KMS-11 (cell line): ENCODE results near the gene COL15A1.
A peak's percentile ranks its signal among the peaks of the same experiment; 100 is the strongest.

Experiments used
- H2AFZ ChIP-seq: fragments of 200-600 bp; sonication (generic); 2 replicates; pipeline ENCODE4 v1.6.1; 2016; ENCODE audit warnings: antibody characterized with exemption, mixed run types, low read depth
- H3K27ac ChIP-seq: fragments of 200-600 bp; sonication (generic); 2 replicates; pipeline ENCODE4 v1.6.1; 2016; ENCODE audit warnings: mild to moderate bottlenecking, mixed run types
- H3K27me3 ChIP-seq: fragments of 200-600 bp; sonication (generic); 2 replicates; pipeline ENCODE4 v1.6.1; 2017; ENCODE audit warnings: mild to moderate bottlenecking, low read depth, mixed run types, moderate library complexity; ENCODE audit not compliant: insufficient read depth
- H3K36me3 ChIP-seq: fragments of 200-600 bp; sonication (generic); 2 replicates; pipeline ENCODE4 v1.6.1; 2017; ENCODE audit warnings: mild to moderate bottlenecking, mixed run types; ENCODE audit not compliant: insufficient read depth
- H3K4me1 ChIP-seq: fragments of 200-600 bp; sonication (generic); 2 replicates; pipeline ENCODE4 v1.6.1; 2016; ENCODE audit warnings: mild to moderate bottlenecking, low read depth, mixed run types; ENCODE audit not compliant: poor library complexity, severe bottlenecking
- H3K4me2 ChIP-seq: fragments of 200-600 bp; sonication (generic); 2 replicates; pipeline ENCODE4 v1.7.0; 2016; ENCODE audit warnings: mild to moderate bottlenecking, mixed run types
- H3K4me3 ChIP-seq: fragments of 200-600 bp; sonication (generic); IDR thresholded peaks from 2 replicates; pipeline ENCODE4 v1.6.1; 2017; ENCODE audit warnings: low read depth, low read length, mixed read lengths; ENCODE audit not compliant: insufficient read depth
- H3K79me2 ChIP-seq: fragments of 200-600 bp; sonication (generic); 2 replicates; pipeline ENCODE4 v1.6.1; 2016; ENCODE audit warnings: low read depth, mixed run types; ENCODE audit not compliant: insufficient read depth
- H3K9ac ChIP-seq: fragments of 200-600 bp; sonication (generic); 2 replicates; pipeline ENCODE4 v1.6.1; 2016; ENCODE audit warnings: mild to moderate bottlenecking, mixed run types
- H4K20me1 ChIP-seq: fragments of 200-600 bp; sonication (generic); 2 replicates; pipeline ENCODE4 v1.6.1; 2016; ENCODE audit warnings: mild to moderate bottlenecking, mixed run types; ENCODE audit not compliant: insufficient read depth
- CTCF ChIP-seq: fragments of 200-600 bp; sonication (generic); conservative IDR thresholded peaks from 2 replicates; pipeline ENCODE4 v1.6.1; 2017; ENCODE audit warnings: low read depth, mild to moderate bottlenecking, antibody characterized with exemption, low read length, moderate library complexity, mixed read lengths

COL15A1 gene

GRCh38 chr9:99051851-99052250 is 108.1 kb downstream of the COL15A1 start:
- H3K27ac ChIP-seq: no peak overlapping the region
- no peak overlapping the region; the same call in 1 of the 2 replicates for H3K4me2 ChIP-seq
- H3K4me1 ChIP-seq: peaks cover 55% of the 10 kb centered on the region

GRCh38 chr9:99052815-99053715 is 109.4 kb downstream of the COL15A1 start:
- no peaks in the 10 kb centered on the region for H3K36me3 ChIP-seq
- no peaks in the 10 kb centered on the region for H4K20me1 ChIP-seq
- peaks cover 67% of the 10 kb centered on the region for H3K4me1 ChIP-seq
- H3K27me3 ChIP-seq: no peaks in the 10 kb centered on the region
- no peaks in the 10 kb centered on the region for H3K79me2 ChIP-seq
- peak overlapping the region; percentile 47; the same call in 1 of the 2 replicates for H2AFZ ChIP-seq
- H3K27ac ChIP-seq: peak overlapping the region; percentile 65
- H3K4me2 ChIP-seq: peak overlapping the region; percentile 98
- peak overlapping the region; percentile 26; the same call in 1 of the 2 replicates for H3K9ac ChIP-seq
- no peak overlapping the region for H3K4me3 ChIP-seq
- TF ChIP-seq CTCF: no peak

More at GRCh38 chr9:99051851-99052250, 108.1 kb downstream of the COL15A1 start:
- TF ChIP-seq CTCF: no peak
- H3K79me2 ChIP-seq: no peaks in the 10 kb centered on the region
- no peak overlapping the region for H3K9ac ChIP-seq
- no peak overlapping the region for H3K4me3 ChIP-seq
- H3K36me3 ChIP-seq: no peaks in the 10 kb centered on the region
- no peaks in the 10 kb centered on the region for H4K20me1 ChIP-seq
- H2AFZ ChIP-seq: no peak overlapping the region
- no peaks in the 10 kb centered on the region for H3K27me3 ChIP-seq

GRCh38 chr9:99054581-99054980 is 110.9 kb downstream of the COL15A1 start:
- Histone ChIP-seq H4K20me1 (no peaks in the 10 kb centered on the region), H3K79me2 (no peaks in the 10 kb centered on the region), H3K9ac (no peak overlapping the region), H3K4me1 (peaks cover 82% of the 10 kb centered on the region), H3K27me3 (no peaks in the 10 kb centered on the region), H3K27ac (no peak overlapping the region), H3K4me2 (peak overlapping the region; percentile 98), H2AFZ (no peak overlapping the region), H3K36me3 (no peaks in the 10 kb centered on the region), H3K4me3 (no peak overlapping the region)
- no peak for TF ChIP-seq CTCF

- Histone ChIP-seq H3K27ac (no peak overlapping the region), H2AFZ (no peak overlapping the region), H3K36me3 (no peaks in the 10 kb centered on the region), H4K20me1 (no peaks in the 10 kb centered on the region), H3K9ac (no peak overlapping the region), H3K4me3 (no peak overlapping the region), H3K4me1 (peaks cover 85% of the 10 kb centered on the region), H3K79me2 (no peaks in the 10 kb centered on the region), H3K27me3 (no peaks in the 10 kb centered on the region), H3K4me2 (peak overlapping the region; percentile 98; the same call in 1 of the 2 replicates)
- TF ChIP-seq CTCF: no peak
Measured at GRCh38 chr9:99055384-99055783, 111.7 kb downstream of the COL15A1 start.
